Gastrocnemius medialis (tissue), 4 donors: ENCODE results near the gene KDM3B. TPM values are rescaled to one million over a fixed set of nuclear protein-coding genes. Genes with fewer than 3 reads are reported as not detected.

Experiments used
- ATAC-seq, 2 donors: fragments of 150-250 bp; one replicate each; pipeline ENCODE4 v1.9.1; 2016
- DNase-seq, 2 donors: peaks; one replicate each; pipeline ENCODE4 v3.0.0-alpha.2; 2019
- H3K27ac ChIP-seq, 4 donors: fragments of 200-600 bp; sonication (generic); 1 replicate in 1 of 4; 2 replicates in 3 of 4; pipeline ENCODE4 v1.5.1; 2016 to 2018; ENCODE audit warnings: mild to moderate bottlenecking in 2 of 4, moderate library complexity in 1 of 4
- H3K27me3 ChIP-seq, 3 donors: fragments of 200-600 bp; sonication (generic) in 2 of 3; 1 replicate in 1 of 3; 2 replicates in 2 of 3; pipeline versions ENCODE4 v1.5.1 to v1.6.0; 2016 to 2019; ENCODE audit warnings: mild to moderate bottlenecking in 1 of 3, moderate library complexity in 1 of 3
- H3K36me3 ChIP-seq, 2 donors: fragments of 200-600 bp; sonication (generic) in 1 of 2; one replicate each; pipeline ENCODE4 v1.5.1; 2017 to 2018
- H3K4me1 ChIP-seq, 2 donors: fragments of 200-600 bp; sonication (generic) in 1 of 2; one replicate each; pipeline ENCODE4 v1.5.1; 2016 to 2017; ENCODE audit warnings: mild to moderate bottlenecking in 2 of 2
- H3K4me3 ChIP-seq, 4 donors: fragments of 200-600 bp; sonication (generic) in 3 of 4; 1 replicate in 1 of 4; 2 replicates in 3 of 4; pipeline ENCODE4 v1.5.1; 2016 to 2019; ENCODE audit warnings: mild to moderate bottlenecking in 2 of 4
- H3K9me3 ChIP-seq, 3 donors: fragments of 200-600 bp; sonication (generic) in 2 of 3; 1 replicate in 1 of 3; 2 replicates in 2 of 3; pipeline ENCODE4 v1.5.1; 2016 to 2019
- POLR2A ChIP-seq, 2 donors: fragments of 450-650 bp; IDR thresholded peaks; one replicate each; pipeline ENCODE4 v1.6.1; 2017; ENCODE audit warnings: antibody characterized with exemption in 2 of 2, mild to moderate bottlenecking in 2 of 2, moderate library complexity in 2 of 2
- in situ Hi-C, 4 donors: fragments of 200-750 bp; cut with MboI; loops; one replicate each; pipeline versions ENCODE4 v1.15.0 to v1.8.0; 2017; ENCODE audit warnings: low sequenced_read_pairs in 4 of 4
- intact Hi-C: fragments of 100-400 bp; cut with DNase I; formaldehyde crosslinking; loops from one replicate; pipeline ENCODE4 v1.15.1; 2023; ENCODE audit warnings: low total_unique reads
- total RNA-seq, 4 donors: library from RNA; depleted of rRNA; stranded (reverse); fragments of >200 nt; gene quantifications; one replicate each; pipeline versions ENCODE4 v1.1.0 to v1.2.3, GENCODE V29; 2016
- TF ChIP-seq, protein P1 (sequence below), 5 experiments: fragments of 450-650 bp in 3 of 5; fragments of 200-600 bp in 2 of 5; sonication (generic) in 2 of 5; IDR thresholded peaks in 4 of 5; conservative IDR thresholded peaks in 1 of 5; 1 replicate in 4 of 5; 2 replicates in 1 of 5; pipeline ENCODE4 v1.5.1; 2016 to 2019; ENCODE audit warnings: antibody characterized with exemption in 5 of 5, mild to moderate bottlenecking in 3 of 5, moderate library complexity in 3 of 5

KDM3B gene
- total RNA-seq, 4 donors from 2014 or later = 49.4 to 100 (median 74.2) TPM

DNA sequence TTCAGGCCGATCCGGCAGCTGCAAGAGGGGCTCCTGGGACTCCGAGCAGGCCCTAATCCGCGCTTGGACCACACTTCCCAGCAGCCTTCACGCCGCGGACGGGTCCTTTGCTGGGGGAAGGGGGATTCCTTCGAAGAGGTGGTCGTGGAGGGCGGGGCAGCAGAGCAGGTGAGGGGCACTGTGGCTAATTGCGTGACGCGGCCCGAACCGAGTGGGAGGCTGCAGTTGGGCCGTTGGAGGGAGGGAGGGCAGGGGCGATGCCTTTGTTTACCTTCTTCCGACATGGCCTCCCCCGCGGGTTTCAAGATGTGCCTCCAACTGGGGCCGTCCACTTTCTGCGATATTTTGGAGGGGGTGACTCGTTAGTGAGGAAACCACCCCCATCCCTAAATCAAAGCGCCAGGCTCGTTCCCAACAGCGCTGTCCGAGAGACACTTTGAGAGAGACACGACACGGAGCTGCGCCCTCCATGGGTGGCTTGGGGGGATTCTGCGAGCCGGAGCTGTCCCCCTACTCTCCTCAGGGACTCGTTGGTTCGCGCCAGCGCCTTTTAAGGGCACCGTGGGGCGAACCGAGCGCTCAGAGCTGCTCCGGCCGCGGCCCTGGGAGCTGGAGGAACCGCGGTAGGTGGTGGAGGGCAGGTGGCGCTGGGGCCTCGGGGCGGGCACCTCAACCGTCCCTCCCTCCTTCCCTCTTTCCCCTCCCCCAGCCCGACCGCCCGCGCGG, 14.6 kb upstream of the KDM3B start, which contains the start of gene FAM53C:
FAM53C (plus strand) TSS at position 582 of the 726 bp plus-strand sequence. CDS start 3,070 bp downstream, outside the sequence.
- H3K9me3 ChIP-seq = no peaks in the 10 kb centered on the region
- TF ChIP-seq, protein P1, sequence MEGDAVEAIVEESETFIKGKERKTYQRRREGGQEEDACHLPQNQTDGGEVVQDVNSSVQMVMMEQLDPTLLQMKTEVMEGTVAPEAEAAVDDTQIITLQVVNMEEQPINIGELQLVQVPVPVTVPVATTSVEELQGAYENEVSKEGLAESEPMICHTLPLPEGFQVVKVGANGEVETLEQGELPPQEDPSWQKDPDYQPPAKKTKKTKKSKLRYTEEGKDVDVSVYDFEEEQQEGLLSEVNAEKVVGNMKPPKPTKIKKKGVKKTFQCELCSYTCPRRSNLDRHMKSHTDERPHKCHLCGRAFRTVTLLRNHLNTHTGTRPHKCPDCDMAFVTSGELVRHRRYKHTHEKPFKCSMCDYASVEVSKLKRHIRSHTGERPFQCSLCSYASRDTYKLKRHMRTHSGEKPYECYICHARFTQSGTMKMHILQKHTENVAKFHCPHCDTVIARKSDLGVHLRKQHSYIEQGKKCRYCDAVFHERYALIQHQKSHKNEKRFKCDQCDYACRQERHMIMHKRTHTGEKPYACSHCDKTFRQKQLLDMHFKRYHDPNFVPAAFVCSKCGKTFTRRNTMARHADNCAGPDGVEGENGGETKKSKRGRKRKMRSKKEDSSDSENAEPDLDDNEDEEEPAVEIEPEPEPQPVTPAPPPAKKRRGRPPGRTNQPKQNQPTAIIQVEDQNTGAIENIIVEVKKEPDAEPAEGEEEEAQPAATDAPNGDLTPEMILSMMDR (IDR thresholded peaks at IDR 0.05 in 4 of 5, conservative IDR thresholded peaks at IDR 0.05 in 1 of 5) = peak in 2 of 5 experiments; percentile 39 to 66
- TF ChIP-seq POLR2A (IDR thresholded peaks at IDR 0.05) = peak; percentile 96 to 99
- peak within 1 kb of the TSS; percentile 89 to 98 (median 94) for H3K27ac ChIP-seq
- peak within 1 kb of the TSS; percentile 75 to 95 (median 93) for H3K4me3 ChIP-seq
- intact Hi-C loops (loop anchor here (1.0 to 10.0 kb wide), 6 partner anchors 15 to 713 kb away; partner anchors contain the start of genes CDC23, ETF1, FAM13B and KDM3B), in situ Hi-C loops (loop anchor here in 1 of 4 donors (10.0 kb wide), 1 partner anchor 123 kb away; the partner anchor contains the start of gene CDC23)
- peaks cover 24 to 35% of the 10 kb centered on the region in 2 donors for H3K4me1 ChIP-seq
- no peaks in the 10 kb centered on the region for H3K27me3 ChIP-seq
- peaks cover 0 to 13% of the 10 kb centered on the region in 2 donors for H3K36me3 ChIP-seq
- ATAC-seq = peak; percentile 92 to 93
- DNase-seq = peak; percentile 89 to 91

DNA sequence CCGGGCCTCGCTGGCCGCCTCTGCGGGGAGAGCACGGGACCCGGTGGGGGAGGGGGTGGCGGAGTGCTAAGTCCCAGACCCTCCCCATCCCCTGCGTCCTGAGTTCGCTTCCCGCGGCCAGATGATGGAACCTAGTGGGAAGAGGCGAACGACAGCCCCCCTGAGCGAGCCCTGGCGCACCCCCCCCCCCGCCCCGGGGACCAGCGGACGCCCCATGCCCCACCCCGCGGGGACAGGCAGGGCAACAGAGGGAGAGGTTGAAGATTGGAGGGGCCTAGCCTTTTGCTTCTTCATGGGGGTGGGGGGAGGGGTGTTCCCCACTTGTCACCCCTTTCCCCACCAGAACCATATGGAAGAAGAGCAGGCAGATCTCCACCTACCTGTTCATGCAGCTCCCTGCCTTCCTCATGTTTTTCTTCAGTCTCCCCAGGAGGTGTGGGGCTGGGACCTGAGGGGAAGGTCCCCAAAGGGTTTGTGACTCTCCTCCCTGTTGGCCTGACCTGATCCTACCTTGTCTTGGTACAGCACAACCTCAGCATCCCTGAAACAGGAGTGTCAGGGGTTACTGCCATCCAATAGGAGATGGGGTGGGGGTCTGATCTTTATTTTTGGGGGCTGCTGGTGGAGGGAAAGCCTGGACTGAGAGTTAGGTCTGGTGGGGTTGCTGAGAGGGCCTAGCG, 13.9 kb upstream of the KDM3B start:
- Histone ChIP-seq H3K4me3 (peak overlapping the region; percentile 75 to 95 (median 93)), H3K36me3 (peaks cover 0 to 20% of the 10 kb centered on the region in 2 donors), H3K27me3 (no peaks in the 10 kb centered on the region), H3K27ac (peak overlapping the region; percentile 89 to 98 (median 94)), H3K4me1 (peaks cover 24 to 35% of the 10 kb centered on the region in 2 donors), H3K9me3 (no peaks in the 10 kb centered on the region)
- in situ Hi-C loops (loop anchor here in 1 of 4 donors (10.0 kb wide), 1 partner anchor 124 kb away; the partner anchor contains the start of gene CDC23), intact Hi-C loops (loop anchor here (1.0 to 10.0 kb wide), 5 partner anchors 14 to 714 kb away; partner anchors contain the start of genes CDC23, FAM13B and KDM3B)
- no peak for ATAC-seq
- TF ChIP-seq POLR2A (IDR thresholded peaks at IDR 0.05) = no peak
- TF ChIP-seq, protein P1 (IDR thresholded peaks at IDR 0.05 in 4 of 5, conservative IDR thresholded peaks at IDR 0.05 in 1 of 5) = no peak
- no peak for DNase-seq

DNA sequence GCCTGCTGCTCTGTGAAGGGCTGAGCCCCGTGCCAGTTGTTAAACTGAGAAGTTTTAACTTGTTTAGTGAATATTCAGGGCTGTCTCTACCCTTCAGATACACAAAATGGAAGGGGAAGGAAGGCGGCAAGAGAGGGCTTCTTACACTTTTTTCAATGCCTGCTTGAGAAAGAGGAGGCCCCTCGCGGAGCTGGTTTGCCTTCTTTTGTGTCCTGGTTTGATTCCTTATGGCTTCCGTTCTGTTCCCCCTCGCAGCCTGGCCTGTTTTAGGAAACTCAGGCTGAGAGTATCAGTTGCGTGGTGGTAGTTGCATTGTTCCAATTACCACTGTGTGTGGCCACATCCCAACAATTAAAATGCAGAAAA, 13.4 kb upstream of the KDM3B start:
- in situ Hi-C loops (loop anchor here in 1 of 4 donors (10.0 kb wide), 1 partner anchor 124 kb away; the partner anchor contains the start of gene CDC23), intact Hi-C loops (loop anchor here (2.0 to 10.0 kb wide), 4 partner anchors 14 to 714 kb away; partner anchors contain the start of genes CDC23, FAM13B and KDM3B)
- no peak for ATAC-seq
- DNase-seq = no peak
- peaks cover 0 to 26% of the 10 kb centered on the region in 2 donors for H3K36me3 ChIP-seq
- TF ChIP-seq POLR2A (IDR thresholded peaks at IDR 0.05) = no peak
- TF ChIP-seq, protein P1 (IDR thresholded peaks at IDR 0.05 in 4 of 5, conservative IDR thresholded peaks at IDR 0.05 in 1 of 5) = no peak
- H3K9me3 ChIP-seq = no peaks in the 10 kb centered on the region
- peak overlapping the region; percentile 75 to 95 (median 93) for H3K4me3 ChIP-seq
- no peaks in the 10 kb centered on the region for H3K27me3 ChIP-seq
- H3K27ac ChIP-seq = peak overlapping the region; percentile 89 to 98 (median 94)
- peaks cover 24 to 35% of the 10 kb centered on the region in 2 donors for H3K4me1 ChIP-seq

DNA sequence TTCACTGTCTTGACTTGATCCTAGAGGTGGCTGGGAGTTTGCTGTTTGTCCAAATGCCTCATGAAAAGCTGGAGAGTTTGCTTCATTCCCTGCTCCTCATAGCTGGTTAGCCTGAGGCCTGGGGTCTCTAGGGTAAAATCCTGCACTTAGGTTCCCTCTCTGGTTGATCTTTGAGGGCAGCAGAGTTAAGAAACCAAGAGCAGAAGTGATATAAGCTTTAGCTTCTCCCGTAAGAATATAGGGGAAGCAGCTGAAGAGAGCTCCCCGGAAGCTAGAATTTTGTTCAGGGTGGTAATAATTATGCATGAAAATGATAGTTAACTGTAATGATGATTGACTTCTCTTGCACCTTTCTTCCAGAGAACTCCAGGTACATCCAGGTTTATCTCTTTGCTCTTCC, 13.0 kb upstream of the KDM3B start:
- Histone ChIP-seq H3K9me3 (no peaks in the 10 kb centered on the region), H3K4me1 (peaks cover 24 to 35% of the 10 kb centered on the region in 2 donors), H3K27me3 (no peaks in the 10 kb centered on the region), H3K36me3 (peaks cover 0 to 29% of the 10 kb centered on the region in 2 donors), H3K4me3 (peak overlapping the region; percentile 75 to 95 (median 93)), H3K27ac (peak overlapping the region; percentile 89 to 98 (median 94))
- intact Hi-C loops (loop anchor here (2.0 to 10.0 kb wide), 4 partner anchors 13 to 715 kb away; partner anchors contain the start of genes CDC23, FAM13B and KDM3B), in situ Hi-C loops (loop anchor here in 1 of 4 donors (10.0 kb wide), 1 partner anchor 125 kb away; the partner anchor contains the start of gene CDC23)
- DNase-seq (no peak), ATAC-seq (no peak)
- no peak for TF ChIP-seq POLR2A (IDR thresholded peaks at IDR 0.05)
- TF ChIP-seq, protein P1 (IDR thresholded peaks at IDR 0.05 in 4 of 5, conservative IDR thresholded peaks at IDR 0.05 in 1 of 5) = no peak
